Lung microvascular endothelial cell (primary cell): ENCODE measurements around the gene CMIP. TPM values are rescaled to one million over a fixed set of nuclear protein-coding genes. Genes with fewer than 3 reads are reported as not detected.

Source experiments
- DNase-seq, 2 donors: peaks; one replicate each; pipeline versions ENCODE4 v3.0.0 to v3.0.0-alpha.2; 2010; ENCODE audit warnings: low read depth in 2 of 2
- total RNA-seq: library from RNA; depleted of rRNA; stranded (reverse); fragments of >200 nt; gene quantifications from 2 replicates; pipeline ENCODE4 v1.2.1, GENCODE V29; 2014

CMIP gene
- total RNA-seq, 1 donor from 2014 or later = 10.3 TPM

DNA sequence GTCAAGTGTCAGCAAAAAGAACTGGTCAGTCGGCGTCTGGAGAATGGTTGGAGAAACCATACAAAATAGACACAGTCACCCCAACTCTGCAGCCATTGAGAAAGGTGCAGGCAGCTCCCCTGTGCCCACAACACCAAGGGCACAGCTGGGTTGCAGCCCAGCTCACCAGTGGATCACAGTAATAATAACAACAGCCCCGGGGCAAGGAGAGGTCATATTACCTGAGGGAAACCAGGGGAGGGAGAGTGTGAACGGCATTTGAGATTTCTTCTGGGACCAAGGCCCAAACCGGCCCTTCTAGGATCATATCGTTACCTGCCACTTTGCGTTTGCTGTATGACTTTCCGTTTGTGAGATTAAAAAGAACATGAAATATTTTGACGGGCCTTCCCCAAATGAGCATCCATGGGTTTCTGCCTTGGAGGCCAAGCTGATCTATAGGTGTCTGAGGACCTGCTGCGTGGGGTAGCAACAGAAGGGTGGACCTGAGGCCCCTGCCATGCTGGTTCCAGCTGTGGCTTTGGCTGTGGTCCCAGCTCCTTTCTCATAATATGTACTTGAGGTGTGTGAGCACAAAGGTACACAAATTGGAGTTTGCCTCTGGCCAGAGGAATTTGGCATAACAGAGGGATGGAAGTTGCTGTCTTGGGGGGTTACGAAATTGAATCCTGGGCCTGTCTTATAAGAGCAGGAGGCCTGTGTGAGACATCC, 154.6 kb downstream of the CMIP start:
- no peak for DNase-seq

DNA sequence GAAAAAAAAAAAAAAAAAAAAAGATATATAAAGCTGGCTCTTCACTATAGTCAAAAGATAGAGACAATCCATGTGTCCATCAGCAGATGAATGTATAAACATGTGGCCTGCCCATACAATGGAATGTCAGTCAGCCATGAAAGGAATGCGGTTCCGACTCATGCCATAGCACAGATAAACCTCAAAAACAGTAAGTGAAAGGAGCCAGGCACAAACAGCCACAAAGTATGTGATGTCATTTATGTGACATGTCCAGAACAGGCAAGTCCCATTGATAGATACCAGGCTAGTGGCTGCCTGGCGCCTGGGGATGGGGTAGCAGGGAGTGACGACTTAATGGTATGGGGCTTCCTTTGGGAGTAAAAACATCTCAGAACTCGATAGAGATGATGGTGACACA, 155.7 kb downstream of the CMIP start:
- DNase-seq = peak; percentile 35 to 78

DNA sequence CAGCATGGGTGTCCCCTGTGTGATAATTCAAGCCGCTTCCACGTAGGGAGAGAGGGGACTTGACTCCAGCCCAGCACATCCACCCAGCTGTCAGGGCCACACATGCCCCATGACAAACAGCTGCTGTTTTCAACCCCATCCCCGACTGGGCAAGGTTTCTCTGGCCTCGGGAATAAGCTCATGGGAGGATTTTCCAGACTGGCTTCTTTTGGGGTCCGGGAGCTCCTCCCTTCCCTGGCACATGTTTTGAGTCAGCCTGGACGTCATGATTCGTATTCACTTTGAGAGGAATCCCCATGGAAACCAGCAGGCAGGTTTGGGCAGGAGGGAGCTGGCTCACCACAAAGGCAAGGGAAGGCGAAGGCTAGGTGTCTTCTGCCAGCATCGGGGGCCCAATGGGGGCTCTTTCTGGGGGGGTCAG, 156.4 kb downstream of the CMIP start:
- DNase-seq = peak in 1 of 2 donors; percentile 44

- DNase-seq = peak in 1 of 2 donors; percentile 83
Observed at GRCh38 chr16:81601601-81602255, 157.1 kb downstream of the CMIP start.

DNA sequence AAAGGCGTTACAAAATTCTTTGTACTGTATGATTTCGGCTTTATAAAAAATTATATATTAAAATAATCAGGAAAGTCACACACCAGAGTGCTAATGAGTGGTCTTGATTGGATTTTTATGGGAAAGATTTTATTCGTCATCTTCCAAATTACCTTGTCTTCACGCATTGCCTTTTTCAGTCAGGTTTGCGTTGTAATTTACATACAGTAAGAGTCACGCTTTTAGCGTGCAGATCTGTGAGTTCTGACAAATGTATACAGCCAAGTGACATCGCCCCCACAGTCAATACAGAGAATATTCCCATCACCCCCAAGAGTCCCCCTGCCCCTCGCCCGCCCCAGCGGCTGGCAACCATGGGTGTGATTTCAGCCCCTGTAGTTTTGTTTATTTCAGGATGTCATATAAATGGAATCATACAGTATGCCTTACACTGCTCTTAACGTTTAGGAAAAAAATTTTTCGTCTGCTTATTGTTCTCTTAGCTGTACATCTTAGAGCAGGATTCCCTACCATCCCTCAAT, 157.7 kb downstream of the CMIP start:
- DNase-seq = no peak

DNA sequence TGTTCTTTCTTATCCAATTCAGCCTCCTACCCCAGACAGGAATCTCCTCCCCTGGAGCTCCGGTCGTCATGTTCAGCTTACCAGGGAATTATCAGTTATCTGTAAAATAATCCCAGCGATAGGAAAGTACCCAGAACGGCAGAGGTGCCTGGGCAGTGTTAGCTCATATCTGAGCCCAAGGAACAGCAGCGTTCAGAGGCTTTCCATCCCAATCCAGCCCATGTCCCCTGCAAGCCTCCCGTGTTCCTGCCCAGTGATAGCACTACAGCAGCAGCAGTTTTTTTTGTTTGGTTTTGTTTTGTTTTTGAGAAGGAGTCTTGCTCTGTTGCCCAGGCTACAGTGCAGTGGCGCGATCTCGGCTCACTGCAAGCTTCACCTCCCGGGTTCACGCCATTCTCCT, 158.2 kb downstream of the CMIP start:
- no peak for DNase-seq

GRCh38 chr16:81604960-81605383, 160.4 kb downstream of the CMIP start:
- DNase-seq = peak in 1 of 2 donors; percentile 60

DNA sequence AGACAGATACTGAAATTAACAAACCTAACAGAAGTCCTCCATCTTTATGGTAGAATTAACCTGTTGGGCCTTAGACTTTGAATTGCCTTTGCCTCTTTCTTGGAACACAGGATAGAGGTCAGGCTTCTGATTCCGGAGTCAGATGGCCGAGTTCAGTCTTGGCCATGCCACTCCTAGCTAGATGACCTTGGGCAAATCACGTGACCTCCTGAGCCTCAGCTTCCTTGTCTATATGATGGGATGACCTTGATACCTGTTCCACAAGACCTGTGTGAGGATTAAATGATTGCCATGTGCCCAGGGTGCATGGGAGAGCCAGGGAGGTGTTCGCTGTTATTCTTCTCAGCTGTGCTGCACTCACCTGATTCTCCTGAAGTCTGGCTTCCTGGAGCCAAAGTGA, 161.4 kb downstream of the CMIP start:
- no peak for DNase-seq

DNA sequence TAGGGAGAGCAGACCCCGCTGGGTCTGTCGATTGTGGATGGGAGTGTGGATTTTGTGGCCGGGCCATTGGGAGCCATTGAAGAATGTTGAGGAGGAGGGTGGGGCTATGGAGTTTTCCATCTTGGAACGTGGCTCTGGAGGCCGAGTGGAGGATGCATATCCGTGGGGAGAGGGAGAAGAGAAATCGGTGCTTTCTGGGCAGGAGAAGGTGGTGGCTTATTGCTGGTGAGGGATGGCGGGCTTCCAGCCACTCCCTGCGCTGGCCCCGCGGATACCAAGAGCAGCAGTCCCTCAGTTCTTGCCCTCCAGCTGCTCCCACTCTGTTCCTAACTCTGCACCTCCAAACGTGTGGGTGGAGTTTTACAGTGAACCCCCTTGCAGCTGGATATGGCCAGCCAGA, 162.4 kb downstream of the CMIP start:
- no peak for DNase-seq

GRCh38 chr16:81607805-81608522, 163.4 kb downstream of the CMIP start:
- DNase-seq = no peak

- no peak for DNase-seq
Observed at GRCh38 chr16:81608523-81609209, 164.1 kb downstream of the CMIP start.

- no peak for DNase-seq
Observed at GRCh38 chr16:81609323-81609892, 164.8 kb downstream of the CMIP start.

DNA sequence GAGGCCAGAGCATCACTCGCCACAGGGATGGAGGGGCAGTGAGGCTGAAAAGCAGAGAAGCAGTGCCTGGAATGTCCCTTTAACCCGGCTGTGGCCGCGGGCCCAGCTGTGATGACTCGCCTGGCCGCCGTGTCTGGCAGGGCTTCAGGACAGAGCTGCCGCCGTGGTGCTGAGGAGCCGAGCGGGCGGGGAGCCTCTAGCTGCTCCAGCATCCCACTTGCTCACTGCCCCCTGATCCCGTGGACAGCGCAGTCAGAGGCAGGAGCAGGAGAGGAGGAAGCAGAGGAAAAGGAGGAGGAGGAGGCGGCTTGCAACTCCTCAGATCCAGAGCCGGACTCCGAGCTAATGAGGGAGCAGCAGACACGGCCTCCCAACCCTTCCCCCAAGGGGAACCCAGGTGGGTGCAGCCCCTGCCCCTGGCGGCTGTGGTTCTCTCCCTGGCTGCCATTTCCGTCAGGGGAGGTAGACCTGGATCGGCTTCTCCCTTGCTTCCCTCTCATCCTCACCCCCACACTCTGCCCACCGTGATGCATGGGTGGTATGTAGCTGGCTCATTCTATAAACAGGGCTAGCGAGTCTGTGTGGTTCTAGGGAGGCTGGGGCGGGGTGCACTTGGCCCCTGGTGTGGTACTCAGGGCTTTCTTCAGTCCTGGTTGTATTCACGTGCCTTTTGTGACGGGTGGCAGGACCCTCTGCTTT, 165.7 kb downstream of the CMIP start:
- peak; percentile 60 to 81 for DNase-seq

DNA sequence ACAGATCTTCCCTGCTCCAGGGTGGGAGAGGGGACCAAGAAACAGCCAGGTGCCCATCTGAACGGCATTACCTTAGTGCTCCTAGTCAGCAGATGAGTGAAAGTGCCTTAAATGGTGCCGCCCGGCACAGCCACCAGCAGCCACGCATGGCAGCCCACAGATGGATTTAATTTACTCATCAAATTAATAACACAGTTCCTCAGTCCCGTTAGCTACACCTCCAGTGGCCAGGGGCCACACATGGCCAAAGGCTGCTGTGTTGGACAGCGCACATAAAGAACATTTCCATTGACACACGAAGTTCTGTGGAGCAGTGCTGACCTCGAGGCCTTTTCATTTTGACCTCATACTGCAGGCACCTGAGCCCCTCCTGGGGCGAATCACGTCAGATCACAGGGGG, 166.3 kb downstream of the CMIP start:
- DNase-seq = peak in 1 of 2 donors; percentile 19

DNA sequence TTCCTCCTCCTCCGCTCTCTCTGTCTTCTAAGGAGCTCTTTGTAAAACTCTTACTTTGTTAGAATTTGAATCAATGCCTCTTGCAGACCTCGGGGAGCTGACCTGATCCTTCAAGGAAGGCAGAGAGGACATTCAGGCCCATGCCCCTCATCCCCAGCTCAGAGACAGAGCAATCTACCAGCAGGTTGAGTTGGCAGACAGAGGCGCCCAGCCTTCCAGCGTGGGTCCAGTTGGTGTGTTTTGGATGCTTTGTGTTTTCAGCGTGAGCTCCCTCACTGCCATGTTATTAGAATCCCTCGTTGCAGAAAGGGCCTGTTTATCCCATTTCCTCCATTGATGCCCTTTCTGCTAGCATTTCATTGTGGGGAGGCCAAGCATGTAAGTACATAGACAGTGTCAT, 167.1 kb downstream of the CMIP start:
- DNase-seq = peak in 1 of 2 donors; percentile 16

GRCh38 chr16:81612351-81613163, 167.9 kb downstream of the CMIP start:
- DNase-seq = peak in 1 of 2 donors; percentile 92

DNA sequence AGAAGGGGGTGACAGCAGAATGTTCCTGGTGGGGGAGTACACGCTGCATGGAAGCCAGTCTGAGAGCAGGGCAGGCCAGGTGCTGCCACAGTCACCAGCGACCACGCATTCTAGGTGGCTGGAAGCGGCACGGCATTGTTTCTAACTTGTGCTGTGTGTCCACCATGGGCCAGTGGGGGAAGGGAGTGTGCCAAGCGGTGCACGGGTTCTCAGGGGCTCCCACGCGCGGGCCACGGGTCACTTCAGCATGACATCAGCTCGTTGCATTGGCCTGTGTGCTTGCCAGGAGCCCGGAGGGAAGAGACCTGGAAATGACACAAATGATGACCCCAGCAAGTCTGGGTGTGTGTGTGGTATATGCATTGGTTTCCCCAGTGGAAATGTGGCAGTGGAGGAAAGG, 169.6 kb downstream of the CMIP start:
- peak; percentile 19 to 53 for DNase-seq

GRCh38 chr16:81614654-81615359, 170.2 kb downstream of the CMIP start:
- DNase-seq = no peak

- DNase-seq = no peak
Observed at GRCh38 chr16:81615411-81615810, 170.8 kb downstream of the CMIP start.
